Mesangial cell (primary cell): Measurements from ENCODE around the gene B3GNT7. TPM values are rescaled to one million over a fixed set of nuclear protein-coding genes. Genes with fewer than 3 reads are reported as not detected.

ENCODE experiments used
- total RNA-seq: library from RNA; depleted of rRNA; stranded (reverse); fragments of >200 nt; gene quantifications from 2 replicates; pipeline ENCODE4 v1.2.3, GENCODE V29; 2015

The B3GNT7 gene
- 7.0 and 9.9 TPM in 2 replicates for total RNA-seq

GRCh38 chr2:231395188-231396057 is at the start of gene B3GNT7:
TSS of gene B3GNT7 (plus strand) at chr2:231395710. CDS start at chr2:231395804, 94 bp downstream.

Other genes starting within 250 kb of the B3GNT7 start
- 16.3 and 45.0 TPM in 2 replicates for gene ARMC9, start 197.1 kb upstream of the B3GNT7 start, total RNA-seq
- gene NCL, start 68.8 kb downstream of the B3GNT7 start, total RNA-seq, result 50.1 and 106 TPM in 2 replicates
- 0.13 TPM in 1 of 2 replicates, not detected in the other for gene NMUR1, start 134.7 kb downstream of the B3GNT7 start, total RNA-seq
- gene TEX44, start 197.2 kb downstream of the B3GNT7 start, total RNA-seq, result not detected in 2 replicates